Uterus (tissue), 2 donors: Measurements from ENCODE around the gene OR2H1.

ENCODE experiments used
- CTCF ChIP-seq, 4 experiments: fragments of 200-600 bp in 2 of 4; fragments of 450-650 bp in 2 of 4; sonication (generic) in 2 of 4; IDR thresholded peaks; one replicate each; pipeline ENCODE4 v1.5.1; 2016 to 2019; ENCODE audit warnings: antibody characterized with exemption in 4 of 4, mild to moderate bottlenecking in 2 of 4, moderate library complexity in 1 of 4
- POLR2A ChIP-seq, 2 donors: fragments of 450-650 bp; IDR thresholded peaks; one replicate each; pipeline ENCODE4 v1.6.1; 2016; ENCODE audit warnings: antibody characterized with exemption in 2 of 2, mild to moderate bottlenecking in 1 of 2, moderate library complexity in 1 of 2

GRCh38 chr6:29419516-29419915 is 37.4 kb upstream of the OR2H1 start:
- TF ChIP-seq CTCF (IDR thresholded peaks at IDR 0.05) (no peak), POLR2A (IDR thresholded peaks at IDR 0.05) (no peak)
